Activated naive CD4-positive, alpha-beta T cell treated with anti-CD3 and anti-CD28 coated beads, Interleukin-2, amount 10 ng/mL, durations not matched to agents 7 days and 5 days (primary cell): ENCODE results near the gene CNOT4.
"Not testable (repeated sequence)": the region's sequence is repeated elsewhere in the genome, so short reads cannot be mapped to it uniquely, and the experiment has no call there.

Source experiments
- CTCF ChIA-PET: fragments of 350-600 bp; sonication (Branson Sonifier 250); formaldehyde crosslinking; loops from one replicate; lab custom pipeline; 2021; ENCODE audit warnings: antibody characterized with exemption; lab: Charles Lee
- DNase-seq: peaks from one replicate; pipeline ENCODE4 v3.0.0-alpha.2; 2020
- H3K27ac Mint-ChIP-seq: one replicate; pipeline ENCODE4 v1.8.0; 2021; ENCODE audit warnings: mild to moderate bottlenecking, moderate library complexity, mixed read lengths
- H3K27me3 Mint-ChIP-seq: one replicate; pipeline ENCODE4 v1.8.0; 2021; ENCODE audit warnings: mild to moderate bottlenecking, mixed read lengths
- H3K36me3 Mint-ChIP-seq: one replicate; pipeline ENCODE4 v1.8.0; 2021; ENCODE audit warnings: mixed read lengths
- H3K4me1 Mint-ChIP-seq: one replicate; pipeline ENCODE4 v1.8.0; 2021; ENCODE audit warnings: mixed read lengths
- H3K4me3 Mint-ChIP-seq: one replicate; pipeline ENCODE4 v1.8.0; 2021; ENCODE audit warnings: mild to moderate bottlenecking, moderate library complexity, mixed read lengths
- H3K9me3 Mint-ChIP-seq: one replicate; pipeline ENCODE4 v1.8.0; 2021; ENCODE audit warnings: mixed read lengths

Gene CNOT4

GRCh38 chr7:135499818-135500217, 10.1 kb downstream of the CNOT4 start:
- no peak for DNase-seq
- Mint-ChIP-seq H3K4me1 (peaks cover 8% of the 10 kb centered on the region), H3K27me3 (no peaks in the 10 kb centered on the region), H3K4me3 (no peak overlapping the region), H3K36me3 (peaks cover 2% of the 10 kb centered on the region), H3K27ac (no peak overlapping the region), H3K9me3 (no peaks in the 10 kb centered on the region)
- CTCF ChIA-PET, result no interaction called here

GRCh38 chr7:135497161-135497560, 12.7 kb downstream of the CNOT4 start:
- H3K4me1 Mint-ChIP-seq, H3K4me3 Mint-ChIP-seq, H3K9me3 Mint-ChIP-seq, H3K36me3 Mint-ChIP-seq, DNase-seq, H3K27me3 Mint-ChIP-seq, H3K27ac Mint-ChIP-seq: not testable (repeated sequence)
- CTCF ChIA-PET, result interaction anchor here (1.6 kb wide), 1 partner anchor 148 kb away, joined by 3 read pairs; no protein-coding TSS in a partner anchor

- no peak for DNase-seq
- H3K27ac Mint-ChIP-seq, result no peak overlapping the region
- H3K4me1 Mint-ChIP-seq, result peaks cover 6% of the 10 kb centered on the region
- peaks cover 7% of the 10 kb centered on the region for H3K36me3 Mint-ChIP-seq
- CTCF ChIA-PET, result no interaction called here
- no peaks in the 10 kb centered on the region for H3K27me3 Mint-ChIP-seq
- H3K9me3 Mint-ChIP-seq, result no peaks in the 10 kb centered on the region
- H3K4me3 Mint-ChIP-seq, result no peak overlapping the region
Observed at GRCh38 chr7:135493362-135493761, 16.5 kb downstream of the CNOT4 start.

GRCh38 chr7:135492151-135492550, 17.8 kb downstream of the CNOT4 start:
- Mint-ChIP-seq H3K27me3 (no peaks in the 10 kb centered on the region), H3K4me1 (no peaks in the 10 kb centered on the region), H3K27ac (no peak overlapping the region), H3K9me3 (no peaks in the 10 kb centered on the region), H3K4me3 (no peak overlapping the region), H3K36me3 (peaks cover 5% of the 10 kb centered on the region)
- CTCF ChIA-PET, result no interaction called here
- DNase-seq, result no peak

GRCh38 chr7:135490783-135491182, 19.1 kb downstream of the CNOT4 start:
- no peaks in the 10 kb centered on the region for H3K27me3 Mint-ChIP-seq
- no peaks in the 10 kb centered on the region for H3K4me1 Mint-ChIP-seq
- peaks cover 5% of the 10 kb centered on the region for H3K36me3 Mint-ChIP-seq
- H3K9me3 Mint-ChIP-seq, result no peaks in the 10 kb centered on the region
- H3K27ac Mint-ChIP-seq, result no peak overlapping the region
- DNase-seq, result no peak
- CTCF ChIA-PET, result no interaction called here
- H3K4me3 Mint-ChIP-seq, result no peak overlapping the region

GRCh38 chr7:135489791-135490190, 20.1 kb downstream of the CNOT4 start:
- Mint-ChIP-seq H3K27ac (no peak overlapping the region), H3K36me3 (peaks cover 5% of the 10 kb centered on the region), H3K9me3 (no peaks in the 10 kb centered on the region), H3K27me3 (no peaks in the 10 kb centered on the region), H3K4me1 (no peaks in the 10 kb centered on the region), H3K4me3 (no peak overlapping the region)
- CTCF ChIA-PET, result no interaction called here
- no peak for DNase-seq

- no peak overlapping the region for H3K27ac Mint-ChIP-seq
- H3K4me1 Mint-ChIP-seq, result peaks cover under 1% of the 10 kb centered on the region
- H3K27me3 Mint-ChIP-seq, result no peaks in the 10 kb centered on the region
- H3K9me3 Mint-ChIP-seq, result no peaks in the 10 kb centered on the region
- no peak for DNase-seq
- no peak overlapping the region for H3K4me3 Mint-ChIP-seq
- H3K36me3 Mint-ChIP-seq, result peaks cover 6% of the 10 kb centered on the region
- CTCF ChIA-PET, result no interaction called here
Observed at GRCh38 chr7:135486261-135486920, 23.5 kb downstream of the CNOT4 start.

- Mint-ChIP-seq H3K36me3 (peaks cover 16% of the 10 kb centered on the region), H3K4me3 (no peak overlapping the region), H3K4me1 (peaks cover 4% of the 10 kb centered on the region), H3K9me3 (no peaks in the 10 kb centered on the region), H3K27ac (no peak overlapping the region), H3K27me3 (no peaks in the 10 kb centered on the region)
- CTCF ChIA-PET, result no interaction called here
- DNase-seq, result no peak
Observed at GRCh38 chr7:135481598-135481979, 28.3 kb downstream of the CNOT4 start.

- Mint-ChIP-seq H3K9me3 (no peaks in the 10 kb centered on the region), H3K4me3 (no peak overlapping the region), H3K36me3 (peaks cover 16% of the 10 kb centered on the region), H3K27me3 (no peaks in the 10 kb centered on the region), H3K4me1 (peaks cover 4% of the 10 kb centered on the region), H3K27ac (no peak overlapping the region)
- no peak for DNase-seq
- CTCF ChIA-PET, result no interaction called here
Observed at GRCh38 chr7:135480966-135481597, 28.8 kb downstream of the CNOT4 start.

GRCh38 chr7:135475521-135475920, 34.4 kb downstream of the CNOT4 start:
- DNase-seq, result no peak
- peaks cover 13% of the 10 kb centered on the region for H3K36me3 Mint-ChIP-seq
- H3K27ac Mint-ChIP-seq, result no peak overlapping the region
- CTCF ChIA-PET, result no interaction called here
- H3K4me3 Mint-ChIP-seq, result no peak overlapping the region
- no peaks in the 10 kb centered on the region for H3K27me3 Mint-ChIP-seq
- H3K4me1 Mint-ChIP-seq, result no peaks in the 10 kb centered on the region
- H3K9me3 Mint-ChIP-seq, result no peaks in the 10 kb centered on the region

- H3K4me1 Mint-ChIP-seq, H3K27me3 Mint-ChIP-seq, CTCF ChIA-PET, H3K9me3 Mint-ChIP-seq, H3K4me3 Mint-ChIP-seq, DNase-seq, H3K27ac Mint-ChIP-seq, H3K36me3 Mint-ChIP-seq: not testable (repeated sequence)
Observed at GRCh38 chr7:135469705-135470104, 40.2 kb downstream of the CNOT4 start.

- no peak for DNase-seq
- Mint-ChIP-seq H3K27me3 (no peaks in the 10 kb centered on the region), H3K9me3 (no peaks in the 10 kb centered on the region), H3K36me3 (peaks cover 11% of the 10 kb centered on the region), H3K27ac (no peak overlapping the region), H3K4me1 (peaks cover 7% of the 10 kb centered on the region), H3K4me3 (no peak overlapping the region)
- CTCF ChIA-PET, result no interaction called here
Observed at GRCh38 chr7:135467207-135467711, 42.6 kb downstream of the CNOT4 start.

GRCh38 chr7:135466442-135467206, 43.3 kb downstream of the CNOT4 start:
- peaks cover 11% of the 10 kb centered on the region for H3K36me3 Mint-ChIP-seq

GRCh38 chr7:135463908-135464307, 46.0 kb downstream of the CNOT4 start:
- Mint-ChIP-seq H3K9me3 (no peaks in the 10 kb centered on the region), H3K4me3 (no peak overlapping the region), H3K36me3 (peaks cover 7% of the 10 kb centered on the region), H3K27me3 (no peaks in the 10 kb centered on the region), H3K27ac (no peak overlapping the region), H3K4me1 (peaks cover 10% of the 10 kb centered on the region)
- CTCF ChIA-PET, result interaction anchor here (0.6 kb wide), 1 partner anchor 432 kb away, joined by 4 read pairs; no protein-coding TSS in a partner anchor
- DNase-seq, result no peak

More at GRCh38 chr7:135466442-135467206, 43.3 kb downstream of the CNOT4 start:
- H3K4me3 Mint-ChIP-seq, result no peak overlapping the region
- H3K4me1 Mint-ChIP-seq, result peaks cover 7% of the 10 kb centered on the region
- H3K9me3 Mint-ChIP-seq, result no peaks in the 10 kb centered on the region
- no peak overlapping the region for H3K27ac Mint-ChIP-seq
- CTCF ChIA-PET, result no interaction called here
- no peak for DNase-seq
- no peaks in the 10 kb centered on the region for H3K27me3 Mint-ChIP-seq
